HG02763 (cell line): ENCODE results near the gene MPZL1.
"Not testable (repeated sequence)": the region's sequence is repeated elsewhere in the genome, so short reads cannot be mapped to it uniquely, and the experiment has no call there.

Source experiments
- ATAC-seq: cut with Tn5 transposase; IDR thresholded peaks from one replicate; pipeline ENCODE4 v1.9.1; 2021; ENCODE audit warnings: mild to moderate bottlenecking, moderate library complexity; ENCODE audit not compliant: unreplicated experiment

The MPZL1 gene

GRCh38 chr1:167718914-167719691 lies 2.7 kb upstream of the MPZL1 start:
- no peak for ATAC-seq

GRCh38 chr1:167719715-167720421 lies 1.9 kb upstream of the MPZL1 start:
- not testable (repeated sequence) for ATAC-seq

GRCh38 chr1:167720965-167721616 lies 691 bp upstream of the MPZL1 start:
- ATAC-seq, result no peak

GRCh38 chr1:167722152-167722869 lies 529 bp downstream of the MPZL1 start:
- peak; percentile 26 for ATAC-seq

GRCh38 chr1:167722870-167723251 lies 1.1 kb downstream of the MPZL1 start:
- no peak for ATAC-seq

- no peak for ATAC-seq
These were observed 2.0 kb downstream of the MPZL1 start for GRCh38 chr1:167723707-167724323.

- no peak for ATAC-seq
These were observed 4.2 kb downstream of the MPZL1 start for GRCh38 chr1:167726008-167726407.

- no peak for ATAC-seq
These were observed 7.1 kb downstream of the MPZL1 start for GRCh38 chr1:167728818-167729410.

GRCh38 chr1:167734227-167734626 lies 12.4 kb downstream of the MPZL1 start:
- ATAC-seq, result no peak

GRCh38 chr1:167734841-167735240 lies 13.1 kb downstream of the MPZL1 start:
- no peak for ATAC-seq

GRCh38 chr1:167737169-167737568 lies 15.4 kb downstream of the MPZL1 start:
- ATAC-seq, result no peak

GRCh38 chr1:167738158-167738557 lies 16.4 kb downstream of the MPZL1 start:
- ATAC-seq, result no peak

- no peak for ATAC-seq
These were observed 18.0 kb downstream of the MPZL1 start for GRCh38 chr1:167739752-167740151.

GRCh38 chr1:167741103-167741502 lies 19.3 kb downstream of the MPZL1 start:
- not testable (repeated sequence) for ATAC-seq

GRCh38 chr1:167742392-167743057 lies 20.7 kb downstream of the MPZL1 start:
- ATAC-seq, result not testable (repeated sequence)

- ATAC-seq, result no peak
These were observed 23.1 kb downstream of the MPZL1 start for GRCh38 chr1:167744901-167745300.

- no peak for ATAC-seq
These were observed 24.4 kb downstream of the MPZL1 start for GRCh38 chr1:167746013-167746672.

- no peak for ATAC-seq
These were observed 25.3 kb downstream of the MPZL1 start for GRCh38 chr1:167746988-167747655.

GRCh38 chr1:167747988-167748387 lies 26.2 kb downstream of the MPZL1 start:
- no peak for ATAC-seq
